GM19463 (cell line): ENCODE data around the gene LRIG2.
"Not testable (repeated sequence)": the region's sequence is repeated elsewhere in the genome, so short reads cannot be mapped to it uniquely, and the experiment has no call there.

Experiments used
- ATAC-seq: cut with Tn5 transposase; IDR thresholded peaks from one replicate; pipeline ENCODE4 v1.9.1; 2021; ENCODE audit warnings: mild to moderate bottlenecking, moderate library complexity; ENCODE audit not compliant: unreplicated experiment

LRIG2 gene

DNA sequence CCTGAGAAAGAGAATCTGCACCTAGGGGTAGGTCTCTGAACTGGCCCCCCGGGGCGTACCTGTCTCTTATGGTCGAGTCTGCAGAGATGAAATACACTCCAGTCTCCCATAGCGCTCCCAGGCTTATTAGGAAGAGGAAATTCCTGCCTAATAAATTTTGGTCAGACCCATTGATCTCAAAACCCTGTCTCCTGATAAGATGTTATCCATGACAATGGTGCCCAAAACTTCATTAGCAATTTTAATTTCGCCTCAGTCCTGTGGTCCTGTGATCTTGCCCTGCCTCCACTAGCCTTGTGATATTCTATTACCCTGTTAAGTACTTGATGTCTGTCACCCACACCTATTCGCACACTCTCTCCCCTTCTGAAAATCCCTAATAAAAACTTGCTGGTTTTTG, 85.7 kb downstream of the LRIG2 start:
- not testable (repeated sequence) for ATAC-seq

- no peak for ATAC-seq
Measured at GRCh38 chr1:113166473-113166872, 93.5 kb downstream of the LRIG2 start.

GRCh38 chr1:113168946-113169345, 95.9 kb downstream of the LRIG2 start:
- ATAC-seq = no peak

- ATAC-seq = no peak
Measured at GRCh38 chr1:113169591-113169990, 96.6 kb downstream of the LRIG2 start.

- ATAC-seq = no peak
Measured at GRCh38 chr1:113170519-113170918, 97.5 kb downstream of the LRIG2 start.

- ATAC-seq = peak; percentile 61
Measured at GRCh38 chr1:113178106-113178505, 105.1 kb downstream of the LRIG2 start.

GRCh38 chr1:113178522-113178921, 105.5 kb downstream of the LRIG2 start:
- no peak for ATAC-seq
